Neural progenitor cell (in vitro differentiated cells): ENCODE measurements around the gene GNPAT. TPM values are rescaled to one million over a fixed set of nuclear protein-coding genes. Genes with fewer than 3 reads are reported as not detected.
A peak's percentile ranks its signal among the peaks of the same experiment; 100 is the strongest.

ENCODE experiments used
- DNase-seq: peaks from one replicate; pipeline ENCODE4 v3.0.0-alpha.2; 2016; ENCODE audit warnings: low spot score
- H2AFZ ChIP-seq: fragments of 200-600 bp; sonication (generic); replicated peaks from 2 replicates; pipeline ENCODE4 v1.6.1; 2016; ENCODE audit warnings: antibody characterized with exemption
- H3F3A ChIP-seq: fragments of 200-600 bp; sonication (generic); 2 replicates; pipeline ENCODE4 v1.6.1; 2016; ENCODE audit warnings: antibody characterized with exemption, low read depth
- H3K27ac ChIP-seq: fragments of 200-600 bp; sonication (generic); 2 replicates; pipeline ENCODE4 v1.5.1; 2016; ENCODE audit warnings: mild to moderate bottlenecking
- H3K27me3 ChIP-seq: fragments of 200-600 bp; sonication (generic); 2 replicates; pipeline ENCODE4 v1.6.1; 2016; ENCODE audit warnings: mild to moderate bottlenecking, moderate library complexity
- H3K36me3 ChIP-seq: fragments of 200-600 bp; sonication (generic); 2 replicates; pipeline ENCODE4 v1.5.1; 2016
- H3K4me1 ChIP-seq: fragments of 200-600 bp; sonication (generic); 2 replicates; pipeline ENCODE4 v1.6.1; 2016; ENCODE audit warnings: mixed run types
- H3K4me2 ChIP-seq: fragments of 200-600 bp; sonication (generic); 2 replicates; pipeline ENCODE4 v1.6.1; 2016
- H3K4me3 ChIP-seq: fragments of 200-600 bp; sonication (generic); 2 replicates; pipeline ENCODE4 v1.5.1; 2016
- H3K79me2 ChIP-seq: fragments of 200-600 bp; sonication (generic); 2 replicates; pipeline ENCODE4 v1.6.1; 2016; ENCODE audit warnings: low read depth
- H3K9ac ChIP-seq: fragments of 200-600 bp; sonication (generic); 2 replicates; pipeline ENCODE4 v1.6.1; 2016
- H3K9me3 ChIP-seq: fragments of 200-600 bp; sonication (generic); 2 replicates; pipeline ENCODE4 v1.5.1; 2016; ENCODE audit warnings: low read depth
- H4K20me1 ChIP-seq: fragments of 200-600 bp; sonication (generic); 2 replicates; pipeline ENCODE4 v1.6.1; 2016; ENCODE audit warnings: low read depth
- H3K27ac Mint-ChIP-seq: 3 replicates; pipeline ENCODE4 v1.8.0; 2021; ENCODE audit warnings: mixed read lengths
- H3K27me3 Mint-ChIP-seq: 2 replicates; pipeline ENCODE4 v1.8.0; 2022; ENCODE audit warnings: low read depth, mild to moderate bottlenecking, inconsistent platforms, moderate library complexity, mixed read lengths; ENCODE audit not compliant: insufficient read depth
- H3K36me3 Mint-ChIP-seq: 3 replicates; pipeline ENCODE4 v1.8.0; 2021; ENCODE audit warnings: mixed read lengths
- H3K4me1 Mint-ChIP-seq: 3 replicates; pipeline ENCODE4 v1.8.0; 2021; ENCODE audit warnings: mixed read lengths
- H3K4me3 Mint-ChIP-seq: 3 replicates; pipeline ENCODE4 v1.8.0; 2021; ENCODE audit warnings: mild to moderate bottlenecking, moderate library complexity, mixed read lengths
- H3K9me3 Mint-ChIP-seq: 3 replicates; pipeline ENCODE4 v1.8.0; 2020; ENCODE audit warnings: mixed read lengths
- CTCF ChIP-seq: fragments of 200-600 bp; sonication (generic); IDR thresholded peaks from 2 replicates; pipeline ENCODE4 v1.5.1; 2017; ENCODE audit warnings: antibody characterized with exemption, mild to moderate bottlenecking
- EZH2 ChIP-seq: fragments of 200-600 bp; sonication (generic); IDR thresholded peaks from 2 replicates; pipeline ENCODE4 v1.6.1; 2017; ENCODE audit warnings: antibody characterized with exemption, mild to moderate bottlenecking, moderate library complexity
- EZH2phosphoT487 ChIP-seq: fragments of 200-600 bp; sonication (generic); IDR thresholded peaks from 2 replicates; pipeline ENCODE4 v1.6.1; 2017; ENCODE audit warnings: antibody characterized with exemption
- total RNA-seq: library from RNA; depleted of rRNA; stranded (reverse); fragments of >200 nt; gene quantifications from 2 replicates; pipeline ENCODE4 v1.2.3, GENCODE V29; 2015; ENCODE audit warnings: low replicate concordance

GNPAT gene
- total RNA-seq, 1 donor from 2014 or later = 137 TPM

- no peaks in the 10 kb centered on the region for H3F3A ChIP-seq
- H4K20me1 ChIP-seq = no peaks in the 10 kb centered on the region
- Mint-ChIP-seq H3K4me3 (no peak overlapping the region), H3K27me3 (peaks cover 2% of the 10 kb centered on the region), H3K4me1 (peaks cover 3% of the 10 kb centered on the region), H3K27ac (peak overlapping the region; percentile 46), H3K36me3 (peaks cover 4% of the 10 kb centered on the region), H3K9me3 (no peaks in the 10 kb centered on the region)
- no peaks in the 10 kb centered on the region for H3K9me3 ChIP-seq
- no peak overlapping the region for H3K4me3 ChIP-seq
- no peak overlapping the region for H3K27ac ChIP-seq
- no peak for TF ChIP-seq CTCF
- TF ChIP-seq EZH2phosphoT487 = no peak
- TF ChIP-seq EZH2 = no peak
- peaks cover 4% of the 10 kb centered on the region for H3K4me1 ChIP-seq
- H3K36me3 ChIP-seq = no peaks in the 10 kb centered on the region
- H3K79me2 ChIP-seq = no peaks in the 10 kb centered on the region
- no peak overlapping the region for H3K4me2 ChIP-seq
- DNase-seq = no peak
- no peak overlapping the region for H2AFZ ChIP-seq
- H3K27me3 ChIP-seq = peaks cover 32% of the 10 kb centered on the region
- H3K9ac ChIP-seq = no peak overlapping the region
These were observed 21.3 kb upstream of the GNPAT start for GRCh38 chr1:231219422-231220401.

- no peak overlapping the region for H3K27ac ChIP-seq
- H3K4me3 Mint-ChIP-seq = no peak overlapping the region
- no peak overlapping the region for H3K4me2 ChIP-seq
- H3K79me2 ChIP-seq = no peaks in the 10 kb centered on the region
- H3K27ac Mint-ChIP-seq = no peak overlapping the region
- H2AFZ ChIP-seq = no peak overlapping the region
- no peaks in the 10 kb centered on the region for H3K36me3 ChIP-seq
- H3K4me1 ChIP-seq = peaks cover 4% of the 10 kb centered on the region
- no peak overlapping the region for H3K4me3 ChIP-seq
- no peaks in the 10 kb centered on the region for H3F3A ChIP-seq
- no peak overlapping the region for H3K9ac ChIP-seq
- H3K27me3 ChIP-seq = peaks cover 21% of the 10 kb centered on the region
- no peaks in the 10 kb centered on the region for H3K9me3 Mint-ChIP-seq
- peaks cover 8% of the 10 kb centered on the region for H3K36me3 Mint-ChIP-seq
- TF ChIP-seq EZH2 = no peak
- no peak for TF ChIP-seq EZH2phosphoT487
- TF ChIP-seq CTCF = no peak
- peaks cover 2% of the 10 kb centered on the region for H3K27me3 Mint-ChIP-seq
- H3K9me3 ChIP-seq = no peaks in the 10 kb centered on the region
- no peak for DNase-seq
- peaks cover 3% of the 10 kb centered on the region for H3K4me1 Mint-ChIP-seq
- no peaks in the 10 kb centered on the region for H4K20me1 ChIP-seq
These were observed 20.2 kb upstream of the GNPAT start for GRCh38 chr1:231220801-231221200.

- peaks cover 21% of the 10 kb centered on the region for H3K36me3 Mint-ChIP-seq
- TF ChIP-seq EZH2phosphoT487 = no peak
- TF ChIP-seq CTCF = no peak
- TF ChIP-seq EZH2 = no peak
- H3K27ac ChIP-seq = no peak overlapping the region
- H3K9me3 ChIP-seq = no peaks in the 10 kb centered on the region
- H3K9me3 Mint-ChIP-seq = no peaks in the 10 kb centered on the region
- no peaks in the 10 kb centered on the region for H3K36me3 ChIP-seq
- H3K27ac Mint-ChIP-seq = no peak overlapping the region
- DNase-seq = no peak
- H3K4me3 ChIP-seq = no peak overlapping the region
- H3K9ac ChIP-seq = no peak overlapping the region
- H3K27me3 ChIP-seq = no peaks in the 10 kb centered on the region
- no peak overlapping the region for H2AFZ ChIP-seq
- H3K4me1 ChIP-seq = peaks cover under 1% of the 10 kb centered on the region
- no peaks in the 10 kb centered on the region for H3F3A ChIP-seq
- H3K27me3 Mint-ChIP-seq = peaks cover 3% of the 10 kb centered on the region
- no peak overlapping the region for H3K4me2 ChIP-seq
- H3K4me3 Mint-ChIP-seq = no peak overlapping the region
- no peaks in the 10 kb centered on the region for H3K79me2 ChIP-seq
- H3K4me1 Mint-ChIP-seq = no peaks in the 10 kb centered on the region
- no peaks in the 10 kb centered on the region for H4K20me1 ChIP-seq
These were observed 14.9 kb upstream of the GNPAT start for GRCh38 chr1:231226156-231226555.
